GM21723 (cell line): Measurements from ENCODE around the gene RRP9.

Source experiments
- ATAC-seq: cut with Tn5 transposase; IDR thresholded peaks from one replicate; pipeline ENCODE4 v1.9.1; 2021; ENCODE audit warnings: mild to moderate bottlenecking, moderate library complexity; ENCODE audit not compliant: unreplicated experiment

Gene RRP9

DNA sequence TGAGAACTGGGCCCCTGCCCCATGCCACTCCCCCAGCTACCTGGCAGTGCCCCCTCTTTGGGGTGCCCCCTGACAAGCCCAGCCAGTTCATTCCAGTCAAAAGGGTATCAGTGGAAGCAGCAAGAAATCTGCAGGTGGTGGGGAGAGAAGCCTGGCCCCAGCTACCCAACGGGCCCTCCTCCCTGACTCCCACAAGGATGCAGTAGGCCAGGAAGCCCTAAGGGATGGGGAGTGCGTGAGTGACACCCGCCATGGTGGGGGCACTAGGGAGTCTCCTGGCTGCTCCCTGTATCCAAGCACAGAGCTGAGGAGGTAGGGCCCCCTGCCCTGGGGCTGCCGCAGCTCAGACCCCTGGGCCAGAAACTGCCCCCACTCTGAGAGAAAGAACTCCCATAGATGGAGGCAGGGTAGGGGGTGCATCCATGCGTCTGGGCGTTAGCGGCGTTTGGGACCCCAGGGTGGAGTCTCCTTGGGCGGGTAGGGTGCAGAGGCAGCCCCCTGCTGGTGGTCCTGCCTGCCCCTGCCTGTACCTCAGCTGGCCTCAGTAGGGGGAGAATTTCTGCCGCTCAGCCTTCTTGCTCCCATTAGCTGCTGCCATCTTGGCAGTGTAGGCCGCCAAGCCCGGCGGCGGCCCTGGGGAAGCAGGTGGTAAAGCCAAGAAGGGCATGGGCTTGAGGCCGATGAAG is 16.0 kb upstream of the RRP9 start:
- ATAC-seq: no peak

DNA sequence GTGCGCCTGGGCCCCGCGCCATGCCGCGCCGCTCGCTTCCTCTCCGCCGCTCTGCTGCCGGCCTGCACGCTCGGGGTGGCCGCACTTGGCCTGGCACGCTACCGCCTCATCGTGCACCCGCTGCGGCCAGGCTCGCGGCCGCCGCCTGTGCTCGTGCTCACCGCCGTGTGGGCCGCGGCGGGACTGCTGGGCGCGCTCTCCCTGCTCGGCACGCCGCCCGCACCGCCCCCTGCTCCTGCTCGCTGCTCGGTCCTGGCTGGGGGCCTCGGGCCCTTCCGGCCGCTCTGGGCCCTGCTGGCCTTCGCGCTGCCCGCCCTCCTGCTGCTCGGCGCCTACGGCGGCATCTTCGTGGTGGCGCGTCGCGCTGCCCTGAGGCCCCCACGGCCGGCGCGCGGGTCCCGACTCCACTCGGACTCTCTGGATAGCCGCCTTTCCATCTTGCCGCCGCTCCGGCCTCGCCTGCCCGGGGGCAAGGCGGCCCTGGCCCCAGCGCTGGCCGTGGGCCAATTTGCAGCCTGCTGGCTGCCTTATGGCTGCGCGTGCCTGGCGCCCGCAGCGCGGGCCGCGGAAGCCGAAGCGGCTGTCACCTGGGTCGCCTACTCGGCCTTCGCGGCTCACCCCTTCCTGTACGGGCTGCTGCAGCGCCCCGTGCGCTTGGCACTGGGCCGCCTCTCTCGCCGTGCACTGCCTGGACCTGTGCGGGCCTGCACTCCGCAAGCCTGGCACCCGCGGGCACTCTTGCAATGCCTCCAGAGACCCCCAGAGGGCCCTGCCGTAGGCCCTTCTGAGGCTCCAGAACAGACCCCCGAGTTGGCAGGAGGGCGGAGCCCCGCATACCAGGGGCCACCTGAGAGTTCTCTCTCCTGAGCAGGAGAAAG is 14.4 kb upstream of the RRP9 start:
- no peak for ATAC-seq

DNA sequence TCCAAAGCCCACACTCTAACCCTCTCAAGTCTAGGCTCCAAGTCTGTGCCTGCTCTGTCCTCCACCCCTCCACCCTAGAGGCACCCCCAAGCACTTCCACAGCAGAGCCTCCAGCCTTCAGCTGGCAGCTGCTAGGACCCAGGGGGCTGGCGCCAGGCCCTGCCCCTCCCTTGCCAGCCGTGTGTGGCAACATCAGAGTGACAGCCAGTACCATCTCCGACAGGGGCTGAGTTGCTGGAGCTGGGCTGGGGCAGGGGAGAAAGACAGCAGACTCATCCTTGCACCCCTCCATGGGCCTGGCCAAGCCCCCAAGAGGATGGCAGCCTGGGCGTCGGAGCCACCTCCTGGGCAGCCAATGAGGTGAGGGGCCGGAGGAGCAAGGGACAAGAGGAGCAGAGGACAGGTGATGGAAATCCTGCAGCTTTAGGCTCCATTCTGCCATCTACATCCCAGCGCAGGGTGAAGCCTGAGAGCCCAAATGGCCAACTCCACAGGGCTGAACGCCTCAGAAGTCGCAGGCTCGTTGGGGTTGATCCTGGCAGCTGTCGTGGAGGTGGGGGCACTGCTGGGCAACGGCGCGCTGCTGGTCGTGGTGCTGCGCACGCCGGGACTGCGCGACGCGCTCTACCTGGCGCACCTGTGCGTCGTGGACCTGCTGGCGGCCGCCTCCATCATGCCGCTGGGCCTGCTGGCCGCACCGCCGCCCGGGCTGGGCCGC is 13.6 kb upstream of the RRP9 start, which contains the start of gene GPR62:
Gene GPR62, plus strand, starts transcription at position 207 of the 718 bp plus-strand sequence. Its CDS starts 272 bp downstream, at position 479.
- ATAC-seq: no peak

GRCh38 chr3:51954713-51955112 is 13.0 kb upstream of the RRP9 start:
- ATAC-seq: no peak

- ATAC-seq: no peak
Observed at GRCh38 chr3:51954105-51954504, 12.4 kb upstream of the RRP9 start.

DNA sequence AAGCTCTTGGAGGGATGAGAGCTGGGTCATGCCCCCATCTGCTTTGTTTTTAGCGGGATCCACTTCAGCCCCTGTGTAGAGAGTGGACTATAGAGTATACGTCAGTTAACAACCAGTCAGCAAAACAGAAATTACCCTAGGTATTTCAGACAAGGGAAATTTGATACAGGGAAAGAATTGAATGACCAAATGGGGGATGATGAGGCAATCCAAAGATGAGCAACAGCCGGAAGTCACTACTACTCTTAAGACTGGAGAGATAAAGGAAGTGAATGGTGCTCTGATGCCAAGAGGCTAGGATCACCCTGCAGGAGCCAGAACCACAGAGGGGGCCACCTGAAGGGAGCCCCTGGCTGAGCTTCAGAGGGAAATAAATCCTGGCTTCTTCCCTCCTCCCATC is 11.7 kb upstream of the RRP9 start:
- ATAC-seq: no peak

DNA sequence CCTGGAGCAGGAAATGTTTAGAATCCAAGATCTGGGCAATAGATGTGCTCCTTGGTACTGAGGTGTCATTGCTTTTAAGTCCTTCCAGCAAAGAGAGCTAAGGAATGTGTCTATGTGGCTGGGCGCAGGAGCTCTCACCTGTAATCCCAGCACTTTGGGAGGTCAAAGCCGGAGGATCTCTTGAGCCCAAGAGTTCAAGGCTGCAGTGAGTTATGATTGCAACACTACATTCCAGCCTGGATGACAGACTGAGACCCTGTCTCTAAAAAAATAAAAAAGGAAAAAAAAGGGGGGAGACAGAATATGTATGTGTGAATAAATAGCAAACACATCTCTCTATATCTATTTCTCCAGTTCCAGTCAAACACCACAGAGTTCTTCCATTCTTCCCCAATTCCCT is 9.2 kb upstream of the RRP9 start:
- ATAC-seq: no peak

DNA sequence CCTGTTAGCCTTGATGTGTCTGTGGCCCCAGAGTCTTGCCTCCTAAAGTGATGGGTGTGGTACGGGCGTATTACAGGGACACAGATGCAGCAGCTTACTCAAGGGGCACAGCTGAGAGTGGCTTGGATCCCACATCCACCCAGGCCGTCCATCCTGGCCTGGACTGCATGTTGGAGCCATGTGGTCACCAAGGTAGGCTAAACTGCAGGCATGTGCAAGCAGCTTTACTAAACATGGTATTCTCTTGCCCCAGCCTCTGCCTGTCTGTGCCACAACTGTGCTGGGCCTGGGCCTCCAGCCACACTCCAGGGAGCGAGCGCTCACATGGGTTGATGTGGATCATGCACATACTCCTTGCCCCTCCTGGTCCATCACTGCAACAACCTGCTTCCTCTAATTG is 7.4 kb upstream of the RRP9 start:
- ATAC-seq: no peak

- no peak for ATAC-seq
Observed at GRCh38 chr3:51948016-51948580, 6.4 kb upstream of the RRP9 start.

- no peak for ATAC-seq
Observed at GRCh38 chr3:51947215-51947900, 5.7 kb upstream of the RRP9 start.

DNA sequence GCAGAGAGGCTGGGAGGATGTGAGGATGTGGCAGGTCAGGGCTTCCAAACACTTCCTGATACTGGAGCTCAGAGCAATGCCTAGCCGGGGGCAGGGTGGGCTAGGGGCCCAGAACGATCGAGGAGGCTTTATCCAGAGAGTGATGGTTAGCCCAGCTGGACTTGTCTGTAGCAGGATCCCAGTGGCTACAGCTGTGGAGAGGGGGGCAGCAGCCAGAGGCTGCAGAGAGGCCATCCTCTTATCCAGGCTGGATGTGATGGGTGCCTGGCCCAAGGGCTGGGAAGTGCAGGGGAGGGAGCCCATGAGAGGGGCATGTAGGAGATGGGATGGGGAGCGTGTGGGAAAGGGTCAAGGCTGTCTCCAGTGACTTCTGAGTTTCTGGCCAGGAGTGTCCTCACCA is 5.1 kb upstream of the RRP9 start:
- ATAC-seq: no peak

DNA sequence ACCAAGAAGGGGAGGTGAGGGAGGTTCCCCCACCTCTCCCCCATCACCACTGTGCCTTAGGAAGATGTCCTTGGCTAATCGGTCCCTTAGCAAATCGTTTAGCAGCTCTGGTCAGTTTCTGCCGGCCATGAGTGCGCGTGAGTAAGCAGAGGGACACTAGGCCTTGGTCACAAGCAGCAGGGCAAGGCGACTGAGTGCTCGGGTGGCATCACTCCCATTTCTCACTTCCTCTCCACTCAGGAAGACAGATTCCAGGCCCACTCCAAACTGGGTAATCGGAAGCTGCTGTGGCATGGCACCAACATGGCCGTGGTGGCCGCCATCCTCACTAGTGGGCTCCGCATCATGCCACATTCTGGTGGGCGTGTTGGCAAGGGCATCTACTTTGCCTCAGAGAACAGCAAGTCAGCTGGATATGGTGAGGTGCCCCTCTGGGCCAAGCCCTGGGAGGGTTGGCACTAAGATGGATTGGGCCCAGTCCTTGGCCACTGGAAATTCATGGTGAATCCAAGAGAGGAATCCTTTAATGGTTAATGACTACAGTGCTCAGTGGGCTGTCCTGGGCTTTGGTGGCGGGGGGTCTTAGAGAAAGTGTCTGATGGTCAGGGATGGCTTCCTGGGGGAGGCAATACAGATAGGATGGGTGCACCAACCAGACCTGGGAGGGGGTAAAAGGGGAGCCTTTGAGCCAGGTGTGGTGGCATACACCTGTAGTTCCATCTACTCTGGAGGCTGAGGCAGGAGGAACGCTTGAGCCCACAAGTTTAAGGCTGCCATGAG is 4.4 kb upstream of the RRP9 start:
- ATAC-seq: no peak

GRCh38 chr3:51945031-51945840 is 3.5 kb upstream of the RRP9 start:
- ATAC-seq: no peak

DNA sequence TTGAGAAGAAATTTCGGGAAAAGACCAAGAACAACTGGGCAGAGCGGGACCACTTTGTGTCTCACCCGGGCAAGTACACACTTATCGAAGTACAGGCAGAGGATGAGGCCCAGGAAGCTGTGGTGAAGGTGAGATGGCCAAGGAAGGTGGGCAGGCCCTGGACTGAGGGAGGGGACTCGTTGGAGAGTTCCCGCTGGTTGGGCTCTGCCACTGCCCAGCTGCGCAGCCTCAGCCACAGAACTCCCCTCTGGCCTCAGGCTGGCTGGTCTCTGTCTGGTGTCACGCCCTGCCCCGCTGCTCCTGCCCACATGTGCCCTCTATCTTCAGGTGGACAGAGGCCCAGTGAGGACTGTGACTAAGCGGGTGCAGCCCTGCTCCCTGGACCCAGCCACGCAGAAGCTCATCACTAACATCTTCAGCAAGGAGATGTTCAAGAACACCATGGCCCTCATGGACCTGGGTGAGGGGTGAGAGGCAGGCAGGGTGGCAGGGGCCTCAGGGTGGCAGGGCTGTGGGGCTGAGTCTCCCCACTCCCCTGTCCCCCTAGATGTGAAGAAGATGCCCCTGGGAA is 2.8 kb upstream of the RRP9 start:
- ATAC-seq: no peak

DNA sequence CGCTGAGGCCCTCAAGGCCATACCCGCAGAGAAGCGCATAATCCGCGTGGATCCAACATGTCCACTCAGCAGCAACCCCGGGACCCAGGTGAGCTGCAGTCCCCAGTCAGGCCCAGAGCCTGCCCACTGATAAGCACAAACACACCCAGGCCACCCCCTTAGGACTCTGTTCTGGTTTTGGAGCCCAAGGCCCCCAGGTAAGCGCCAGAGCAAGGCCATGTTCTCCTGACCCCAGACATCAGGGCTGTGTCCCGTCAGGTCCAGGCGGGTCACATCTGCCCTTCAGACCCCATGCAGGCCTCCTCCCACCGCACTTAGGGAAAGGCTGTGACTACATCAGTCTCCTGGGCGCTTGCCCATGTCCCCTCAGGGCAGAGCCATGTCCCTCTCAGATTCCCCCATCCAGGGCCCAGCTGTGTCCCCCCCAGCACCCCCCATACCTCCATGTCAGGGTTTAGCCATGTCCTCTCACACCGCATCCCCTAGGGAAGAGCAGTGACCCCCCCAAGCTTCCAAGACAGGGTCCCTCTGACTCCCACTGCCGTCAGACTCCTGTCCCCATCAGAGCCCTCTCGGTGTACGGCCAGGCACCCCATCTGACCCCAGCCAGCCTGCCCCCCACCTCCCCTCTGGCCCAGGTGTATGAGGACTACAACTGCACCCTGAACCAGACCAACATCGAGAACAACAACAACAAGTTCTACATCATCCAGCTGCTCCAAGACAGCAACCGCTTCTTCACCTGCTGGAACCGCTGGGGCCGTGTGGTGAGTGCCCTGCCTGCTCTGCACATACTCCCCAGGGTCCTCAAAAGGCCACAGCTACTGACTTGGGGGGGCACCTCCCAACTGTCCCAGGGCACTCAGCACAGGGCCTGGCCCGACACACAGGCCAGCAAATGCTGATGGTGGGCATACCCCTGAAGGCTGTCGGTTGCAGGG is 2.0 kb upstream of the RRP9 start:
- ATAC-seq: no peak

DNA sequence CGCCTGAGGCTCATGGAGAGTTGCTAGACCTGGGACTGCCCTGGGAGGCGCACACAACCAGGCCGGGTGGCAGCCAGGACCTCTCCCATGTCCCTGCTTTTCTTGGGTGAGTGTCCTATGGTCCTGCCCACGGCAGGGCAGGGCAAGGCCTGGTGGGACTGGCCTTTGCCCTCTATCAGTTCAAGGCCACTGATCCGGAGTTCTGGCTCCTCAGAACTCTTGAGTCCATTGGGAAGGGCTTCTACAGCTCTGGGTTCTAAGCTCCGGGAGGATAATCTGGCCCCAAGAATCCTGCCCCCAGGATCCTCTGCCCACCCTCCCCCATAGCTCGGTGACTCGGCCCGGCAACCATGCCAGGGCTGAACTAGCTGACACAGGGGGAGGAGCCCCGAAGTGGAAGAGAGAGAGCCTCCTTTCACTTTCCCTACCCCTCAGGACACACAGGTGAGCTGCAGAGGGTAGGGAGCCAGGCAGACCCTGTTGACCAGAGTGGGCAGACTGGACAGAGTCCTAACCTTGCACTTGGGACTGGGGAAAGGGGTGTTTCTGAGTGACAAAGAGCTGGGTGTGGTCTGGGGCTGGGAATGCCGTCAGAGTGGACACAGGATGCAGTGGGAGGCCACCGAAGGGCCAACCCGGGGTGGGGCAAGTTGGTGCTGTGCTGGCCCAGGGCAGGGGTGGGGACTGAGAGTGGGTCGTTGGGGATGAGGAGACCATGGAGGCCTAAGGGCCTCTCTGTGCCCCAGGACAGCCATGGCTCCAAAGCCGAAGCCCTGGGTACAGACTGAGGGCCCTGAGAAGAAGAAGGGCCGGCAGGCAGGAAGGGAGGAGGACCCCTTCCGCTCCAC is 1.1 kb upstream of the RRP9 start:
- peak; percentile 37 for ATAC-seq

DNA sequence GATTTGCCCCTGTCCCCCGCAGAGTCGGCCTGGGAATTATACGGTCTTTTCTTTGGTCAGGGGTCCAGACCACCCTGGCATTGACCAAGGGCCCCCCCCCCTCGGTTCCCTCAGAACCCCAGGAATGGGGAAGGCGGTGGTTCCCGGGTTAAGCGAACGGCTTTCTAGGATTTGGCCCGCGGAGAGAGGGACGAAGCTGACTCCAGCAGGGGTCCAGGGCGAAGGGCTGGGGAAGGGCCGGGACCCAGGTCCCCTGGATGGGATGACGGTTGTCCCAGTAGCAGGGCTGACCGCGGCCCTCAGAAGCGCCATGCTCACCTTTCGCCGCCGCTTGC is 274 bp downstream of the RRP9 start:
- ATAC-seq: no peak
